GM23338 (cell line): ENCODE measurements around the gene TCEAL1. TPM values are rescaled to one million over a fixed set of nuclear protein-coding genes. Genes with fewer than 3 reads are reported as not detected.

ENCODE experiments used
- ATAC-seq: fragments of 200-7000 bp; cut with Tn5 transposase; 3 replicates; pipeline ENCODE4 v1.9.1; 2020
- DNase-seq: peaks from one replicate; pipeline ENCODE4 v3.0.0-alpha.2; 2015; ENCODE audit warnings: low spot score
- H2AFZ ChIP-seq: fragments of 200-600 bp; sonication (generic); 2 replicates; pipeline ENCODE4 v1.8.0; 2016; ENCODE audit warnings: antibody characterized with exemption, mild to moderate bottlenecking, moderate library complexity
- H3F3A ChIP-seq: fragments of 200-600 bp; sonication (generic); replicated peaks from 2 replicates; pipeline ENCODE4 v1.8.0; 2017; ENCODE audit warnings: antibody characterized with exemption, mixed run types, low read depth
- H3K27ac ChIP-seq: fragments of 200-600 bp; sonication (generic); 2 replicates; pipeline ENCODE4 v1.6.1; 2016; ENCODE audit warnings: low read depth
- H3K27me3 ChIP-seq: fragments of 200-600 bp; sonication (generic); 2 replicates; pipeline ENCODE4 v1.8.0; 2016; ENCODE audit warnings: mild to moderate bottlenecking, mixed run types, moderate library complexity; ENCODE audit not compliant: insufficient read depth
- H3K36me3 ChIP-seq: fragments of 200-600 bp; sonication (generic); 2 replicates; pipeline ENCODE4 v1.8.0; 2016; ENCODE audit warnings: mild to moderate bottlenecking; ENCODE audit not compliant: insufficient read depth
- H3K4me1 ChIP-seq: fragments of 200-600 bp; sonication (generic); 2 replicates; pipeline ENCODE4 v1.8.0; 2016; ENCODE audit warnings: mild to moderate bottlenecking, moderate library complexity; ENCODE audit not compliant: insufficient read depth
- H3K4me2 ChIP-seq: fragments of 200-600 bp; sonication (generic); 2 replicates; pipeline ENCODE4 v1.7.1; 2017; ENCODE audit warnings: mixed run types
- H3K4me3 ChIP-seq: fragments of 200-600 bp; sonication (generic); 2 replicates; pipeline ENCODE4 v1.6.1; 2016; ENCODE audit warnings: mixed run types
- H3K79me2 ChIP-seq: fragments of 200-600 bp; sonication (generic); replicated peaks from 2 replicates; pipeline ENCODE4 v1.8.0; 2017; ENCODE audit warnings: mild to moderate bottlenecking; ENCODE audit not compliant: insufficient read depth
- H3K9me2 ChIP-seq: fragments of 200-600 bp; sonication (generic); 2 replicates; pipeline ENCODE4 v1.8.0; 2017; ENCODE audit not compliant: insufficient read depth
- H4K20me1 ChIP-seq: fragments of 200-600 bp; sonication (generic); replicated peaks from 2 replicates; pipeline ENCODE4 v1.8.0; 2017; ENCODE audit warnings: mild to moderate bottlenecking; ENCODE audit not compliant: insufficient read depth
- H3K27ac Mint-ChIP-seq: 2 replicates; pipeline ENCODE4 v1.8.0; 2020; ENCODE audit warnings: inconsistent platforms, mild to moderate bottlenecking, moderate library complexity, mixed read lengths
- H3K27me3 Mint-ChIP-seq: 3 replicates; pipeline ENCODE4 v1.8.0; 2022; ENCODE audit warnings: low read depth, mild to moderate bottlenecking, moderate library complexity, mixed read lengths, inconsistent platforms; ENCODE audit not compliant: insufficient read depth, poor library complexity
- H3K36me3 Mint-ChIP-seq: 3 replicates; pipeline ENCODE4 v1.8.0; 2021; ENCODE audit warnings: low read depth, mild to moderate bottlenecking, inconsistent platforms, moderate library complexity, mixed read lengths
- H3K4me1 Mint-ChIP-seq: 3 replicates; pipeline ENCODE4 v1.8.0; 2020; ENCODE audit warnings: mild to moderate bottlenecking, inconsistent platforms, mixed read lengths
- H3K4me3 Mint-ChIP-seq: 3 replicates; pipeline ENCODE4 v1.8.0; 2021; ENCODE audit warnings: moderate library complexity, mild to moderate bottlenecking, inconsistent platforms, mixed read lengths
- H3K9me3 Mint-ChIP-seq: 3 replicates; pipeline ENCODE4 v1.8.0; 2020; ENCODE audit warnings: moderate library complexity, mild to moderate bottlenecking, inconsistent platforms, mixed read lengths
- CREB1 ChIP-seq: fragments of 250-450 bp; sonication (Bioruptor Pico); IDR thresholded peaks from 2 replicates; pipeline ENCODE4 v1.5.0; 2020; ENCODE audit warnings: low read depth, mild to moderate bottlenecking, moderate library complexity
- CTCF ChIP-seq, 2 experiments: fragments of 200-600 bp in 1 of 2; sonication (generic) in 1 of 2; conservative IDR thresholded peaks; 2 replicates each; pipeline versions ENCODE4 v1.5.1 to v1.6.1; 2016 to 2017; ENCODE audit warnings: antibody characterized with exemption in 2 of 2, low read depth in 2 of 2, mild to moderate bottlenecking in 2 of 2, moderate library complexity in 1 of 2
- ETS1 ChIP-seq: IDR thresholded peaks from 2 replicates; pipeline ENCODE4 v1.6.1; 2016; ENCODE audit warnings: antibody characterized with exemption
- EZH2 ChIP-seq: fragments of 200-600 bp; sonication (generic); IDR thresholded peaks from one replicate; pipeline ENCODE4 v1.8.0; 2017; ENCODE audit warnings: antibody characterized with exemption, mild to moderate bottlenecking, low read depth; ENCODE audit not compliant: unreplicated experiment
- EZH2phosphoT487 ChIP-seq: fragments of 200-600 bp; sonication (generic); IDR thresholded peaks from one replicate; pipeline ENCODE4 v1.8.1; 2018; ENCODE audit warnings: antibody characterized with exemption; ENCODE audit not compliant: unreplicated experiment
- NANOG ChIP-seq: IDR thresholded peaks from 2 replicates; pipeline ENCODE4 v1.6.1; 2016; ENCODE audit warnings: antibody characterized with exemption, borderline replicate concordance
- POLR2AphosphoS5 ChIP-seq: IDR thresholded peaks from 2 replicates; pipeline ENCODE4 v1.6.1; 2016; ENCODE audit warnings: antibody characterized with exemption, low read depth
- REST ChIP-seq: IDR thresholded peaks from one replicate; pipeline ENCODE4 v1.6.1; 2018; ENCODE audit warnings: antibody characterized with exemption; ENCODE audit not compliant: unreplicated experiment
- ZNF114 ChIP-seq: fragments of 250-450 bp; sonication (Bioruptor Pico); IDR thresholded peaks from 2 replicates; pipeline ENCODE4 v1.5.0; 2020; ENCODE audit warnings: mild to moderate bottlenecking, moderate library complexity
- ZNF331 ChIP-seq: fragments of 250-450 bp; sonication (Bioruptor Pico); IDR thresholded peaks from 2 replicates; pipeline ENCODE4 v1.5.0; 2020; ENCODE audit warnings: low read depth, mild to moderate bottlenecking, moderate library complexity
- polyA plus RNA-seq: library from polyadenylated mRNA; unstranded; fragments of >200 nt; fragmentation: Nextera tagmentation; extraction: Ambion mirVana; gene quantifications from 2 replicates; pipeline ENCODE4 v1.2.1, GENCODE V29; 2016
- total RNA-seq: library from RNA; depleted of rRNA; stranded (reverse); fragments of >200 nt; shearing (Covaris generic); gene quantifications from 2 replicates; pipeline ENCODE4 v1.2.3, GENCODE V29; 2014

TCEAL1 gene
- total and polyA plus RNA-seq, 2 experiments from 2014 or later, result 5.8 to 8.8 TPM

- TF ChIP-seq REST, result no peak
- TF ChIP-seq ZNF114 (CRISPR knock-in tag), result no peak
- no peak for TF ChIP-seq POLR2AphosphoS5
- no peak for TF ChIP-seq EZH2phosphoT487
- no peak for TF ChIP-seq NANOG
- TF ChIP-seq ZNF331 (CRISPR knock-in tag), result no peak
- TF ChIP-seq CTCF (conservative IDR thresholded peaks at IDR 0.05; ENCODE audit: low read depth in 2 of 2), result no peak
- no peak for TF ChIP-seq ETS1
Observed at GRCh38 chrX:103635436-103635835, 6.7 kb downstream of the TCEAL1 start (continued).

- Histone ChIP-seq H3K4me1 (no peaks in the 10 kb centered on the region; the same call in 1 of the 2 replicates), H3K4me2 (no peak overlapping the region), H3K27me3 (no peaks in the 10 kb centered on the region), H3K9me2 (no peaks in the 10 kb centered on the region), H3K4me3 (no peak overlapping the region), H3K27ac (no peak overlapping the region), H4K20me1 (no peaks in the 10 kb centered on the region), H3F3A (no peaks in the 10 kb centered on the region), H2AFZ (no peak overlapping the region), H3K36me3 (no peaks in the 10 kb centered on the region), H3K79me2 (no peaks in the 10 kb centered on the region)
- Mint-ChIP-seq H3K27ac (no peak overlapping the region), H3K36me3 (no peaks in the 10 kb centered on the region), H3K27me3 (no peaks in the 10 kb centered on the region), H3K4me1 (no peaks in the 10 kb centered on the region; the same call in 2 of the 3 replicates), H3K9me3 (no peaks in the 10 kb centered on the region), H3K4me3 (no peak overlapping the region)
- DNase-seq (no peak), ATAC-seq (no peak)
- no peak for TF ChIP-seq ZNF331 (CRISPR knock-in tag)
- no peak for TF ChIP-seq POLR2AphosphoS5
- TF ChIP-seq EZH2, result no peak
- TF ChIP-seq NANOG, result no peak
- TF ChIP-seq REST, result no peak
- TF ChIP-seq ETS1, result no peak
- no peak for TF ChIP-seq CREB1
- no peak for TF ChIP-seq CTCF (conservative IDR thresholded peaks at IDR 0.05; ENCODE audit: low read depth in 2 of 2)
- no peak for TF ChIP-seq ZNF114 (CRISPR knock-in tag)
Observed at GRCh38 chrX:103637604-103638338, 9.0 kb downstream of the TCEAL1 start.
